Measurements from ENCODE around the gene TXNDC12. TPM values are rescaled to one million over a fixed set of nuclear protein-coding genes. Genes with fewer than 3 reads are reported as not detected.

The TXNDC12 gene
- total and polyA plus RNA-seq, 10 donors = 10.3 to 49.5 (median 41.8) TPM

GRCh38 chr1:51982161-51982560, 72.8 kb downstream of the TXNDC12 start:
- intact Hi-C loops (cut with DNase I; ENCODE audit: low total_unique reads) = no loop called here
- Histone ChIP-seq H3K36me3 (no peaks in the 10 kb centered on the region), H3K27me3 (replicated peaks in 1 of 7) (no peaks in the 10 kb centered on the region), H3K9me3 (no peaks in the 10 kb centered on the region), H3K27ac (no peak overlapping the region), H3K4me3 (no peak overlapping the region), H3K4me1 (no peaks in the 10 kb centered on the region)
- no peak for DNase-seq
- 89 to 92% (median 91%) methylated on average over 3 of the region's 3 CpGs for WGBS, 5 donors
- TF ChIP-seq POLR2AphosphoS5 (IDR thresholded peaks at IDR 0.05) (no peak), POLR2A (IDR thresholded peaks at IDR 0.05) (no peak), CTCF (IDR thresholded peaks at IDR 0.05 in 8 of 11, conservative IDR thresholded peaks at IDR 0.05 in 3 of 11) (no peak)

DNA sequence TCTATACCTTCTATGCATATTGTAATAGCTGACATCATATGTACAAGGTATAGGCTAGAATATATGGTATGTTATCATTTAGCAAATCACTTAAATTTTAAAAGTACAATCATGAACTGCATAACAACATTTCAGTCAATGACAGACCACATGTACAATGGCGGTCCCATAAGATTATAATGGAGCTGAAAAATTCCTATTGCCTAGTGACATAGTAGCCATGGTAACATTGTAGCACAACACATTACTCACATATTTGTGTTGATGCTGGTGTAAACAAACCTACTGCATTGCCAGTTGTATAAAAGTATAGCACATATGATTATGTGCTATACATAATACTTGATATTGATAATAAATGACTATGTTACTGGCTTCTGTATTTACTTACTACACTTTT, 73.4 kb downstream of the TXNDC12 start:
- no peak for DNase-seq
- no peaks in the 10 kb centered on the region for H3K27me3 ChIP-seq (replicated peaks in 1 of 7)
- H3K27ac ChIP-seq = no peak overlapping the region
- H3K4me1 ChIP-seq = no peaks in the 10 kb centered on the region
- TF ChIP-seq POLR2AphosphoS5 (IDR thresholded peaks at IDR 0.05) = no peak
- H3K4me3 ChIP-seq = no peak overlapping the region
- WGBS, 5 donors = 86 to 98% (median 93%) methylated on average over 1 of the region's 1 CpG
- H3K36me3 ChIP-seq = no peaks in the 10 kb centered on the region
- intact Hi-C loops (cut with DNase I; ENCODE audit: low total_unique reads) = no loop called here
- no peaks in the 10 kb centered on the region for H3K9me3 ChIP-seq

DNA sequence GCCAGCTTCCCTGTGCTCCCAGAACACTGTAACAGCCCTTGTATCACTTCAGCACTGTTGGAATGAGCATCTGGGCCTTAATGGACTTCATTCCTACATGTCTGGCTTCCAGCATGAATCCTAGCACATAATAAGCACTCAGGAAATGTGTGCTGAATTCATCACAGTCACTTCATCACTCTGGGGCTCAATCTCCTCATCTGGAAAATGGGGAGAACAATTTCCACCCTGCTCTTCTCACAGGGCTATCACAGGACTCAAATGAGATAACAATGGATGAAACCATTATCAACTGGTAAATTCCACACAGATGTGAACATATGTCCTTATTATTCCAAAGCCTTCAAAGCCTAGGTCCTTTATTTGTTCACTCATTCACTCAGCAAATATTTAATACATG, 76.9 kb downstream of the TXNDC12 start:
- TF ChIP-seq CTCF (IDR thresholded peaks at IDR 0.05 in 8 of 11, conservative IDR thresholded peaks at IDR 0.05 in 3 of 11) (no peak), POLR2A (IDR thresholded peaks at IDR 0.05) (no peak), POLR2AphosphoS5 (IDR thresholded peaks at IDR 0.05) (no peak)
- no peaks in the 10 kb centered on the region for H3K36me3 ChIP-seq
- H3K27me3 ChIP-seq (replicated peaks in 1 of 7) = no peaks in the 10 kb centered on the region
- no peaks in the 10 kb centered on the region for H3K9me3 ChIP-seq
- no peak overlapping the region for H3K4me3 ChIP-seq
- no peaks in the 10 kb centered on the region for H3K4me1 ChIP-seq
- intact Hi-C loops (cut with DNase I; ENCODE audit: low total_unique reads) = no loop called here
- no peak for DNase-seq
- H3K27ac ChIP-seq = no peak overlapping the region

GRCh38 chr1:51976846-51977602, 78.0 kb downstream of the TXNDC12 start:
- no peaks in the 10 kb centered on the region for H3K36me3 ChIP-seq
- no peak for TF ChIP-seq POLR2A (IDR thresholded peaks at IDR 0.05)
- no peak for TF ChIP-seq POLR2AphosphoS5 (IDR thresholded peaks at IDR 0.05)
- no peak for TF ChIP-seq CTCF (IDR thresholded peaks at IDR 0.05 in 8 of 11, conservative IDR thresholded peaks at IDR 0.05 in 3 of 11)
- no peaks in the 10 kb centered on the region for H3K27me3 ChIP-seq (replicated peaks in 1 of 7)
- H3K9me3 ChIP-seq = no peaks in the 10 kb centered on the region
- WGBS, 5 donors = 83 to 91% (median 87%) methylated on average over 11 to 12 of the region's 12 CpGs
- no peaks in the 10 kb centered on the region for H3K4me1 ChIP-seq
- no peak overlapping the region for H3K27ac ChIP-seq
- intact Hi-C loops (cut with DNase I; ENCODE audit: low total_unique reads) = no loop called here
- DNase-seq = no peak
- no peak overlapping the region for H3K4me3 ChIP-seq

All from spleen (tissue), 11 donors.